Stimulated activated CD4-positive, alpha-beta T cell treated with anti-CD3 and anti-CD28 coated beads, Interleukin-15, amount 100 ng/mL, for 1 hour (primary cell): ENCODE measurements around the gene IL10RB.

Source experiments
- DNase-seq, 2 donors: peaks; one replicate each; pipeline ENCODE4 v3.0.0-alpha.2; 2020; ENCODE audit warnings: low read depth in 1 of 2, low spot score in 1 of 2

The IL10RB gene

DNA sequence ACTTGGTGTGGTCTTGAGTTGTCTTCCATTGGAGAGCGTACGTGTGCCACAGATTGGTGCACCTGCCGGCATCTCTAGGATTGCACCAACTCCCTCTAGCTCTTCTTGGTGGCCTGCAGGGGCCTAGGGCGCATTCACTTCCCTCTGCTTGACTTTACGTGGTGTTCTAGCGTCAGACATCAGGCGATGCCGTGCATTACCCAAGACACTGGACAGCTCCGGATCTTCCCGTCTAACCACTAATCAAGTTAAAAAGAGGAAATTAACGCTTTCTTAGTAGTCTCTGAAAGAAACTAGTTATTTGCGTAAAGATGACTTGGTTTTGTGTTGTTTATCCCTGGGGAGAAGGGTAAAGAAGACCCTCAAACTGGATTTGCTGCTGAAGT, 510 bp upstream of the IL10RB start:
- no peak for DNase-seq

DNA sequence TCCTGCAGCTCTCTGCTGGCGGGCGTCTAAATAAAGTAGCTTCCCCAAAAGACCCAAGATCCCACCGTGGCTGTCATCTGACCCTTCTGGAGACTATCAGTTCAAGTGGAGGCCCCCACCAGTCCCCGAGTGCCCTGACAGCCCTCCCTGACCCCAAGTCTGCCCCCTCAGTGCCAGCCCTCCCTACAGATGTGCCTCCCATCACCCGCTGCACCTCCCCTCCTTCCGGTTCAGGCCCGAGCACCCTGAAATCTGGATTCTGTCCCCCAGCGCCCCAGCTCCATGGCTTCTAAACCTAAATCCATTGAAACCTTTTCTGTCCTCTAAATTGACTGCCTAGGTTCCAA, 595 bp downstream of the IL10RB start:
- DNase-seq = no peak

GRCh38 chr21:33267250-33267649, 1.1 kb downstream of the IL10RB start:
- DNase-seq = no peak

DNA sequence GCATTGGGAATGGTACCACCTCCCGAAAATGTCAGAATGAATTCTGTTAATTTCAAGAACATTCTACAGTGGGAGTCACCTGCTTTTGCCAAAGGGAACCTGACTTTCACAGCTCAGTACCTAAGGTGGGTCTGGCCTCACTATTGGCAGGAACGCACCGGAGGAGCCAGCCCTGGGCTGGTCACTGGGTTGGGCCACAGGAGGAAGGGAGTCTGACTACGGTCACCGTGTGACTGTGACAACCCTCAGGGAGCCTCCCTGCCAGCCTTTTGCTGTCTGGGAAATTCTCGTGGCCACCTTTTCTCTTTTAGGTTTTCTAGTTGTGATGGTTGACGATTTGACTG, 2.2 kb downstream of the IL10RB start:
- no peak for DNase-seq

GRCh38 chr21:33268737-33269441, 2.7 kb downstream of the IL10RB start:
- peak in 1 of 2 donors; percentile 14 for DNase-seq

DNA sequence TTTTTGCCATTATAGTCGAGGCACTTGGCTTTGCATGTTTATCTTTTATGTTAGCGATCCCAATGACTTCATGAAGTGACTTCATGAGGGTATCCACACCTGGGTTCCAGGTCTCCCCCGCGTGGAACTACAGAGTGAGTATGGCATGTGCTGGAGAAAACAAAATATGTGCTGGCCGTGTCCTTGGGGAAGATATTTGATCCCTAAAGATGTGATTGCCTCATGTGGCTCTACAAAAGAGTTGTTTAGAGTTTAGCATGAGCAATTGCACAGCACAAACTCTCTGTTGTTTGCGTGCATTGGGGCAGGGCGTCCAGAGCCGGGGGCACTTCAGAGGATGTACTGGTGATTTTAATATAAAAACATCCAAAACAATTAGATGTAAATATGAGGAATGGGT, 4.8 kb downstream of the IL10RB start:
- DNase-seq = no peak

GRCh38 chr21:33273044-33273443, 6.9 kb downstream of the IL10RB start:
- no peak for DNase-seq

GRCh38 chr21:33278721-33279120, 12.6 kb downstream of the IL10RB start:
- DNase-seq = no peak

GRCh38 chr21:33279330-33279820, 13.2 kb downstream of the IL10RB start:
- DNase-seq = no peak

DNA sequence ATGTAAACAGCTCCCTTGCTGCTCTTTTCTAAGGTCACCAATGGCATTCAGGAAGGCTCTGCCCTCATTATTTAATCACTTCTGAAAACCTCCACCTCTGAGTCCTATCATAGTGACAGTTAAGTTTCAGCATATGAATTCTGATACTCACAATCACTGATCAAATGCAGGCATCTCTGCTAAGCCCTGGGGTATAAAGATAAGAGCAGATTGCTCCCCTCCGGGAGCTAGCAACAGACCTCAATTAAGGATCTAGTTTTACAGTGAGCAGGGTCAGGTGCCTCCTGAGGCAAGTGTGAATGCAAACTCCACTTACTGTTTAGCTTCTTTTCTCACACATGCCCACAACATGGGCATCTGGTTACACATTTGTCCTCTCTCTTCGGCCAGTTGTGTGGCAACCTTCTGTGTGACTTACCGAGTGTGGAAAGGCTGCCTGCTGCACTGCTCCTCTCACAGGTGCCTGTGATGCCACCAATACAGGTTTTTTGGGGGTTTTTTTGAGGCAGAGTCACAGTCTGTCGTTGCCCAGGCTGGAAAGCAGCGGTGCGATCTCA, 15.0 kb downstream of the IL10RB start:
- DNase-seq = no peak

DNA sequence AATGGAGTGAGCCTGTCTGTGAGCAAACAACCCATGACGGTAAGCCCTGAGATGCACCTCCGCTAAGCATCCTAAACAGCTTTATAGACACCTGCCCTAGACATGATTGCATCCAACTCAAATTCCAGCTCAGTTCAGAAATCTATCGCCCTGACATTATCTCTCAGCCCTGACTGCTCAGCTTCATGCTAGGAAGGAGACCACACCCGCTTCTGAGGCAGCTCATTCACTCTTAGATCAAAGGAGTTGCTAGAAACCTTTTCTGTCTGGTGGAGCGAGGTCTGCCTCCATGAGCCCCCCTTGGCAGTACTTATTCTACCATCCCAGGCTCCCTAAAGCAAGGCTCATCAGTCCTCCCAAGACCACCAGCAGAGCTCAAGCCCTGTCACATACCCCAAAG, 17.0 kb downstream of the IL10RB start:
- DNase-seq = no peak

DNA sequence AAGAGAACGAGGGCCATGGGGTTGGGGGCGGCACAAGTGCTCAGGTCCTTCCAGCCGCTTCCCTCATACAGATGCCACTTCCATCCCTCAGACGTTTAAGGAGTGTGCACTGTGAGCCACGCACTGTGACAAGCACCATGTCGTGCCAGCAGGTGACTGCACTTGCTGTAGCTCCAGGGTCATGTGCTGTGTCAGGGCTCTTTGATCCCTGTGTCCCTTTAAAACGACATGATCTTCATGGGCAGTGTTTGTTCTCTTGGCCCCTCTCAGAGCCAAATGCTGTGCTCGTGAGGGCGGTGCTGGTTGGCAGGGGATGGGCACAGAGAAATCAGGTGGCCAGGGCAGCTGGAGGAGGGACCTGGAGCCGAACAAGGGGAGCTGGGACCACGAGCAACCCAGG, 19.9 kb downstream of the IL10RB start:
- no peak for DNase-seq

DNA sequence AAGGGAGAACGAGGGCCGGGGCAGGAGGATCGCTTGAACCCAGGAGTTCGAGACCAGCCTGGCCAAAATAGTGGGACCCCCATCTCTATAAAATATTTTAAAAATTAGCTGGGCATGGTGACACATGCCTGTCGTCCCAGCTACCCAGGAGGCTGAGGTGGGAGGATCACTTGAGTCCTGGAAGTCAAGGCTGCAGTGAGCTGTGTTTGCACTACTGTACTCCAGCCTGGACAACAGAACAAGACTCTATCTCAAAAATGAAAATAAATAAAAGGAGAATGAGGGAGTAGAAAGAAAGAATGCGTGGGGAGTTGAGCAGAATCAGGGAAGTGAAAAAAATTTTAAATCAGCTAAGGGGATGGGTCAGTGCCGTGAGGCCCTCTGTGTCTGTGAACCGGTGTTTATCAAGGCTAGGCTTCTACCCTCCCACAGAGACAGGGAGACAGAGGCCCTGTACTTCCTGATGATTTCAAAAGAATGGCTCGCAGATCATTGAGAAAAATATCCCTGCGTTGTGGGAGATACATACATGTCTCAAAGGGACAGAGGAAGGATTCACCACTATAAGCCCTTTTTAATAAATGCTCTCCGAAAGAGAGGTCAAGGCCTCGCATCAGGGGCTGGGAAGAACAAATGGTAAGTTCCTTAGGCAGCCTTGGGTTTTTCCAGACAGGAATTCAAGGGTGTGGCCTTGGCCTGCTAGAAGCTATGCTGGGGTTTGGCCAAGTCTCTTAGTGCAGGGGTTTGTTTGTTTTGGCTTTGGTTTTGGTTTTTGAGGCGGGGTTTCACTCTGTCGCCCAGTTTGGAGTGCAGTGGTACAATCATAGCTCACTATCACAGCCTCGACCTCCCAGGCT, 20.7 kb downstream of the IL10RB start:
- DNase-seq = no peak

DNA sequence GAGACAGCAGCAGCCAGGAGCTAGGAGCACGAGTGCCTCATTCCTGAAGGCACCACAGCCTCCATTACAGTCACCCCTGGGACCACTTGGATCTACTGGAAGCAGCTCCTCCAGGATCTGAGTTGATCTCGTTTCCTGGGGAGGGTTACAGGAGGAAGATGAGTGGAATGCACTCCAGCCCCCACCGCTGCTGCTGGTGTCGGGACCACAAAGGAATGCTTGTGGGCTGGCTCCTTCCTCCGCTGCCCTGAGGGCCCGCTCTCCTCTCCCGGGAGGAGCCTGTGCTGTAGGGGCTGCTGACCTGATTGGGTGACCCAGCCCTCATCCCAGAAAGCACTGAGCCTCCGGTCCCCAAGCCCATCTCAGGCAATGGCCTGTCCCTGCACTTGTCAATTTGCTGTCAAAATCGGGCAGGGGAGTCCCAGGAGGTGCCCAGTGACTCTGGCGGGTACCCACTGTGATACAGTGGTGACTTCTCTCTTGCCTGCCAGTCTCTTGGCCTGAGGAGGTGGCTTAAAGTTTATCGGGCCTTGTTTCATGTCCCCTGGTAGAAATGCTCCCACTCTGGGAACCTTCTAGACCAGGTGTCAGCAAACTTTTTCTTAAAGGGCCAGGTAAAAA, 23.1 kb downstream of the IL10RB start:
- DNase-seq = no peak

- DNase-seq = no peak
Measured at GRCh38 chr21:33290441-33290840, 24.3 kb downstream of the IL10RB start.

- DNase-seq = no peak
Measured at GRCh38 chr21:33291686-33292085, 25.5 kb downstream of the IL10RB start.

DNA sequence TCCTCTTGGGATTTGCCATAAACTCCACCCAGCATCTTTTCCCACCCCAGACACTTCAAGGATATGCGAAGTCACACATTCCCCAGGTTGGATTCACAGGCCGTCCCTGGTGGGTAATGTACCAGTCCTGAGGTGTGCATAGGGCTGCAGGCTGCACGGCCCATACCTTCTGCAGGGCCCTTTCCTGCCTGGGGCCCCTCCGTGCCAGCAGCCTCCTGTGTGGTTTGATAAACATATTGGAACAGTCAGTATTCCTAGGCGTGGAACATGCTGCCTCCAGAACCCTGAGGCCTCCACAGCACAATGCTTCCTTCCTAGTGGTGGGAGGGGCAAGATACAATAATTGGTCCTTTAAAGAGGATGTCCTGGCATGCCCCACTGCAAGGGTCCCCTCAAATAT, 26.6 kb downstream of the IL10RB start:
- no peak for DNase-seq

DNA sequence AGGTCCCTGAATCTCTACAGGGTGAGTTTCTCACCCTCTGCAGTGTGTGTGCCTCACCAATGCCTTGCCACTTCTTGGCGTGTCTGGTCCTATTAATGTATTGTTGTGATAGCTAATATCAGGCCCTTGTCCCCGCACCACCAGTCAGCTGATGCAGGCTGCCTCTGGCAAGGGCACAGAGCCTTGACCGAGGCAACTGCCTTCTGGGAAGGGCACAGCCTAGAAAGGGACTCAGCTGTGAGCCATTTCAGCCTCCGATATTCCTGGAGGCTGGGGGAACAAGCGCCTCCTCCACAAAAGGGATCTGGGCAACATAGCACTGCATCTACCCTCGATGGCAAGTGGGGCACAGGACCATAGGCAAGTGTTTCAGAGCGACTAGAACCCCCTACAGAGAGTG, 27.0 kb downstream of the IL10RB start:
- DNase-seq = no peak

DNA sequence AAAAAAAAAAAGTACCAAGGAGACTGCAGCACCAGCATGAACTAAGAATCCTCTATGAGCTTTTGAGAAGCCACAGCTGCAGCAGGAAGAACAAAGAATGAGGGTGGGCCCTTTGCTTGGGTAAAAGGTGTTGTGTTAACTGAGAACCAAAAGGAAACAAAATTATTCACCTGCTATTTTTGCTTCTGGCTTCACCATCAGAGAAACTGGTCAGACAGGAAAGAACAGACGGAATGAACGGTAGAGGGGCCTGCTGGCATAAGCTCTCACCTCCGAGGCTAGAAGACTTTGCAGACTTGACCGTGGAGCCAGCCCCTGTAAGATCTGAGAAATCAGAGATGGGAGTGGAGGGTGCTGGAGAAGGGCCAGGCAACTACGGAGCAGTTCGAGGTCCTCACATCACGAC, 27.6 kb downstream of the IL10RB start:
- DNase-seq = no peak

DNA sequence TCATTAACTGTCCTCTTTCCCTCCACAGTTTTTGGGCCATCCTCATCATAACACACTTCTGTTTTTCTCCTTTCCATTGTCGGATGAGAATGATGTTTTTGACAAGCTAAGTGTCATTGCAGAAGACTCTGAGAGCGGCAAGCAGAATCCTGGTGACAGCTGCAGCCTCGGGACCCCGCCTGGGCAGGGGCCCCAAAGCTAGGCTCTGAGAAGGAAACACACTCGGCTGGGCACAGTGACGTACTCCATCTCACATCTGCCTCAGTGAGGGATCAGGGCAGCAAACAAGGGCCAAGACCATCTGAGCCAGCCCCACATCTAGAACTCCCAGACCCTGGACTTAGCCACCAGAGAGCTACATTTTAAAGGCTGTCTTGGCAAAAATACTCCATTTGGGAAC, 30.0 kb downstream of the IL10RB start:
- DNase-seq = no peak

GRCh38 chr21:33299181-33299752, 33.1 kb downstream of the IL10RB start:
- peak in 1 of 2 donors; percentile 3 for DNase-seq
